ENCODE data around the gene TOLLIP. TPM values are rescaled to one million over a fixed set of nuclear protein-coding genes. Genes with fewer than 3 reads are reported as not detected.

Gene TOLLIP
- total RNA-seq, 2 donors from 2014 or later = 51.1 to 63.9 TPM

GRCh38 chr11:1292644-1293618, 16.5 kb downstream of the TOLLIP start:
- TF ChIP-seq POLR2A (IDR thresholded peaks at IDR 0.05) = no peak
- TF ChIP-seq CTCF (IDR thresholded peaks at IDR 0.05) = no peak
- Histone ChIP-seq H3K9me3 (no peaks in the 10 kb centered on the region), H3K36me3 (replicated peaks in 1 of 2; ENCODE audit: insufficient read depth in 1 of 2, low read depth in 2 of 2) (peaks cover 0 to 28% of the 10 kb centered on the region in 2 donors), H3K4me3 (no peak overlapping the region), H3K27ac (no peak overlapping the region), H3K4me1 (peaks cover 12% of the 10 kb centered on the region), H3K27me3 (no peaks in the 10 kb centered on the region)
- peak in 2 of 4 donors; percentile 6 to 9 for DNase-seq
- ATAC-seq = no peak
- intact Hi-C loops (cut with DNase I) = no loop called here
- 88 to 92% methylated on average over 33 to 43 of the region's 43 CpGs for WGBS, 2 donors

GRCh38 chr11:1292018-1292643, 17.3 kb downstream of the TOLLIP start:
- WGBS, 2 donors = 88 to 93% methylated on average over 10 of the region's 10 CpGs
- Histone ChIP-seq H3K27me3 (no peaks in the 10 kb centered on the region), H3K4me1 (peaks cover 4% of the 10 kb centered on the region), H3K4me3 (no peak overlapping the region), H3K9me3 (no peaks in the 10 kb centered on the region), H3K36me3 (replicated peaks in 1 of 2; ENCODE audit: insufficient read depth in 1 of 2, low read depth in 2 of 2) (peaks cover 0 to 30% of the 10 kb centered on the region in 2 donors), H3K27ac (no peak overlapping the region)
- TF ChIP-seq POLR2A (IDR thresholded peaks at IDR 0.05) (no peak), CTCF (IDR thresholded peaks at IDR 0.05) (no peak)
- intact Hi-C loops (cut with DNase I) = no loop called here
- ATAC-seq (no peak), DNase-seq (no peak)

GRCh38 chr11:1291295-1292017, 18.0 kb downstream of the TOLLIP start:
- no peak for TF ChIP-seq POLR2A (IDR thresholded peaks at IDR 0.05)
- TF ChIP-seq CTCF (IDR thresholded peaks at IDR 0.05) = no peak
- intact Hi-C loops (cut with DNase I) = no loop called here
- Histone ChIP-seq H3K27ac (no peak overlapping the region), H3K4me1 (no peaks in the 10 kb centered on the region), H3K4me3 (no peak overlapping the region), H3K27me3 (no peaks in the 10 kb centered on the region), H3K36me3 (replicated peaks in 1 of 2; ENCODE audit: insufficient read depth in 1 of 2, low read depth in 2 of 2) (peaks cover 2 to 34% of the 10 kb centered on the region in 2 donors), H3K9me3 (no peaks in the 10 kb centered on the region)
- ATAC-seq (no peak), DNase-seq (peak in 1 of 4 donors; percentile 10)
- 92 to 95% methylated on average over 35 to 38 of the region's 46 CpGs for WGBS, 2 donors

- intact Hi-C loops (cut with DNase I) = no loop called here
- Histone ChIP-seq H3K4me3 (no peak overlapping the region), H3K9me3 (no peaks in the 10 kb centered on the region), H3K27ac (no peak overlapping the region), H3K4me1 (no peaks in the 10 kb centered on the region), H3K27me3 (no peaks in the 10 kb centered on the region), H3K36me3 (replicated peaks in 1 of 2; ENCODE audit: insufficient read depth in 1 of 2, low read depth in 2 of 2) (peaks cover 3 to 44% of the 10 kb centered on the region in 2 donors)
- peak in 2 of 4 donors; percentile 6 to 11 for DNase-seq
- ATAC-seq = no peak
- TF ChIP-seq POLR2A (IDR thresholded peaks at IDR 0.05) = no peak
- TF ChIP-seq CTCF (IDR thresholded peaks at IDR 0.05) = no peak
- WGBS, 2 donors = 87 to 89% methylated on average over 16 to 43 of the region's 43 CpGs
Measured at GRCh38 chr11:1290052-1291040, 19.1 kb downstream of the TOLLIP start.

Data from body of pancreas (tissue), 4 donors.